Measurements from ENCODE around the gene PCBD2.

DNA sequence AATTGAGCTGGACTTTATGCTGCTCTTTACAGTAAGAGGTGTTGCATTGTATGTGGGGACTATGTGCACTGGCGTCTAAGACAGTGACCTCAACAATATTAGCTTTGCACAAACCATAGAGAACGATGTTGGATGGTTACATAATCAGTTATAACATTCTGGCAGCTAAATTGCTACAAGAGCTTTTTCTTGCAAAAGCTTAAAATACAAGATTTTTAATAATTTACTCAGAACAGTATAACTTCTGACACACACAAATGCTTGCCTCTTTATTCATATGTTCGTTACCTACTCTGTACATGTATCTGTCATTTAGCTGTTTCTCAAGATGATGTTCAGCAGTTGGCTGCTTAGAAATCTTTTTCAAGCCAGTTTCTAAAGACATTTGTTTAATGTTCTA, 47.5 kb upstream of the PCBD2 start:
- TF ChIP-seq, protein P1, sequence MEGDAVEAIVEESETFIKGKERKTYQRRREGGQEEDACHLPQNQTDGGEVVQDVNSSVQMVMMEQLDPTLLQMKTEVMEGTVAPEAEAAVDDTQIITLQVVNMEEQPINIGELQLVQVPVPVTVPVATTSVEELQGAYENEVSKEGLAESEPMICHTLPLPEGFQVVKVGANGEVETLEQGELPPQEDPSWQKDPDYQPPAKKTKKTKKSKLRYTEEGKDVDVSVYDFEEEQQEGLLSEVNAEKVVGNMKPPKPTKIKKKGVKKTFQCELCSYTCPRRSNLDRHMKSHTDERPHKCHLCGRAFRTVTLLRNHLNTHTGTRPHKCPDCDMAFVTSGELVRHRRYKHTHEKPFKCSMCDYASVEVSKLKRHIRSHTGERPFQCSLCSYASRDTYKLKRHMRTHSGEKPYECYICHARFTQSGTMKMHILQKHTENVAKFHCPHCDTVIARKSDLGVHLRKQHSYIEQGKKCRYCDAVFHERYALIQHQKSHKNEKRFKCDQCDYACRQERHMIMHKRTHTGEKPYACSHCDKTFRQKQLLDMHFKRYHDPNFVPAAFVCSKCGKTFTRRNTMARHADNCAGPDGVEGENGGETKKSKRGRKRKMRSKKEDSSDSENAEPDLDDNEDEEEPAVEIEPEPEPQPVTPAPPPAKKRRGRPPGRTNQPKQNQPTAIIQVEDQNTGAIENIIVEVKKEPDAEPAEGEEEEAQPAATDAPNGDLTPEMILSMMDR (IDR thresholded peaks at IDR 0.05 in 4 of 5, conservative IDR thresholded peaks at IDR 0.05 in 1 of 5), result no peak
- no peak for TF ChIP-seq POLR2A (IDR thresholded peaks at IDR 0.05)
